B cell (primary cell): ENCODE data around the gene TGFBR1. TPM values are rescaled to one million over a fixed set of nuclear protein-coding genes. Genes with fewer than 3 reads are reported as not detected.

ENCODE experiments used
- ATAC-seq: fragments of 200-7000 bp; cut with Tn5 transposase; one replicate; pipeline ENCODE4 v1.10.0; 2021; ENCODE audit warnings: low read depth, mild to moderate bottlenecking, moderate number of reproducible peaks, moderate library complexity
- CTCF ChIA-PET: fragments of 350-600 bp; sonication (Branson Sonifier 250); formaldehyde crosslinking; loops from one replicate; lab custom pipeline; 2021; ENCODE audit warnings: antibody characterized with exemption, inconsistent platforms; lab: Charles Lee
- POLR2A ChIA-PET: fragments of 350-600 bp; sonication (Branson Sonifier 250); formaldehyde crosslinking; loops from one replicate; lab custom pipeline; 2021; ENCODE audit warnings: antibody characterized with exemption; lab: Charles Lee
- DNase-seq: peaks from one replicate; pipeline ENCODE4 v3.0.0; 2013
- H2AFZ ChIP-seq: 2 replicates; pipeline ENCODE4 v1.6.1; 2012; ENCODE audit warnings: mild to moderate bottlenecking, low read depth, low read length; ENCODE audit not compliant: insufficient read depth, poor library complexity, severe bottlenecking
- H3K27ac ChIP-seq, 2 donors: 1 replicate in 1 of 2; 2 replicates in 1 of 2; pipeline ENCODE4 v1.5.1; 2012 to 2013; ENCODE audit warnings: low read length in 2 of 2, mild to moderate bottlenecking in 2 of 2, moderate library complexity in 1 of 2
- H3K27me3 ChIP-seq, 4 experiments: fragments of 200-600 bp in 1 of 4; sonication (generic) in 1 of 4; replicated peaks in 1 of 4; 1 replicate in 2 of 4; 2 replicates in 2 of 4; pipeline versions ENCODE4 v1.6.1 to v1.7.0; 2013 to 2016; ENCODE audit warnings: low read length in 3 of 4, mild to moderate bottlenecking in 2 of 4, mixed read lengths in 1 of 4, moderate library complexity in 1 of 4; ENCODE audit not compliant: insufficient read depth in 4 of 4, control insufficient read depth in 3 of 4; ENCODE audit errors: control extremely low read depth in 1 of 4
- H3K36me3 ChIP-seq, 2 experiments: replicated peaks in 1 of 2; 1 replicate in 1 of 2; 2 replicates in 1 of 2; pipeline versions ENCODE4 v1.6.1 to v1.7.1; 2013; ENCODE audit warnings: low read length in 1 of 2; ENCODE audit not compliant: insufficient read depth in 2 of 2, control insufficient read depth in 1 of 2; ENCODE audit errors: control extremely low read depth in 1 of 2, extremely low read depth in 1 of 2
- H3K4me1 ChIP-seq, 2 donors: fragments of 200-600 bp in 1 of 2; sonication (generic) in 1 of 2; 1 replicate in 1 of 2; 2 replicates in 1 of 2; pipeline versions ENCODE4 v1.5.1 to v1.6.1; 2013 to 2017; ENCODE audit warnings: low read length in 2 of 2; ENCODE audit not compliant: control insufficient read depth in 2 of 2, insufficient read depth in 2 of 2
- H3K4me2 ChIP-seq: replicated peaks from 2 replicates; pipeline ENCODE3; 2012; ENCODE audit warnings: mild to moderate bottlenecking, low read depth, low read length; ENCODE audit not compliant: poor library complexity, severe bottlenecking
- H3K4me3 ChIP-seq, 5 experiments: fragments of 200-600 bp in 1 of 5; sonication (generic) in 1 of 5; 1 replicate in 3 of 5; 2 replicates in 2 of 5; pipeline versions ENCODE4 v1.5.1 to v1.7.0; 2011 to 2016; ENCODE audit warnings: low read length in 4 of 5, mild to moderate bottlenecking in 4 of 5, low read depth in 2 of 5, control low read depth in 1 of 5, moderate library complexity in 1 of 5; ENCODE audit not compliant: insufficient read depth in 1 of 5; ENCODE audit errors: control extremely low read depth in 1 of 5, extremely low read depth in 1 of 5
- H3K79me2 ChIP-seq: fragments of 200-600 bp; sonication (generic); one replicate; pipeline ENCODE4 v1.6.0; 2016; ENCODE audit warnings: low read length; ENCODE audit not compliant: control insufficient read depth, insufficient read depth
- H3K9ac ChIP-seq: fragments of 200-600 bp; sonication (generic); 2 replicates; pipeline ENCODE4 v1.6.1; 2017; ENCODE audit warnings: mild to moderate bottlenecking, low read length, moderate library complexity
- H3K9me3 ChIP-seq, 3 donors: one replicate each; pipeline versions ENCODE4 v1.6.1 to v1.7.1; 2013; ENCODE audit warnings: low read length in 2 of 3; ENCODE audit not compliant: control insufficient read depth in 2 of 3, insufficient read depth in 1 of 3; ENCODE audit errors: control extremely low read depth in 1 of 3
- H4K20me1 ChIP-seq: 2 replicates; pipeline ENCODE4 v1.6.0; 2012; ENCODE audit warnings: mild to moderate bottlenecking, low read length; ENCODE audit not compliant: insufficient read depth, control insufficient read depth, poor library complexity, severe bottlenecking
- H3K27ac Mint-ChIP-seq: one replicate; pipeline ENCODE4 v1.8.0; 2021; ENCODE audit warnings: mixed read lengths
- H3K27me3 Mint-ChIP-seq: one replicate; pipeline ENCODE4 v1.8.0; 2021; ENCODE audit warnings: mixed read lengths
- H3K4me1 Mint-ChIP-seq: one replicate; pipeline ENCODE4 v1.8.0; 2021; ENCODE audit warnings: mixed read lengths
- H3K4me3 Mint-ChIP-seq: one replicate; pipeline ENCODE4 v1.8.0; 2021; ENCODE audit warnings: mixed read lengths
- H3K9me3 Mint-ChIP-seq: one replicate; pipeline ENCODE4 v1.8.0; 2022; ENCODE audit warnings: mixed read lengths; ENCODE audit not compliant: insufficient read depth
- CTCF ChIP-seq: fragments of 200-600 bp; IDR thresholded peaks from one replicate; pipeline ENCODE4 v1.8.0; 2022; ENCODE audit warnings: antibody characterized with exemption, mild to moderate bottlenecking
- EZH2 ChIP-seq: IDR thresholded peaks from 2 replicates; pipeline ENCODE4 v1.6.1; 2012; ENCODE audit warnings: borderline replicate concordance, low read depth, mild to moderate bottlenecking, moderate library complexity, low read length; ENCODE audit not compliant: insufficient read depth, poor library complexity, severe bottlenecking
- WGBS: methylation state at CpG from one replicate; pipeline ENCODE4 v1.1.5; 2013; ENCODE audit warnings: missing lambda C conversion rate; ENCODE audit not compliant: insufficient coverage; 5-methylcytosine and 5-hydroxymethylcytosine counted together
- intact Hi-C: fragments of 100-400 bp; cut with micrococcal nuclease; formaldehyde crosslinking; loops from one replicate; pipeline ENCODE4 v1.10.0; 2022
- polyA plus RNA-seq: library from polyadenylated mRNA; depleted of rRNA; stranded (reverse); fragments of >200 nt; gene quantifications from 2 replicates; pipeline ENCODE4 v1.2.3, GENCODE V29; 2012
- total RNA-seq, 2 donors: library from RNA; stranded (reverse); fragments of 120-200 nt in 1 of 2; gene quantifications; 1 replicate in 1 of 2; 2 replicates in 1 of 2; pipeline versions ENCODE4 v1.2.3 to v1.2.4, GENCODE V29; 2013 to 2022

The TGFBR1 gene
- total and polyA plus RNA-seq, 2 donors (not counting 1 experiment from before 2014, with no cell fraction given) = 3.0 to 60.7 TPM

GRCh38 chr9:99169982-99170761, 65.3 kb downstream of the TGFBR1 start:
- H4K20me1 ChIP-seq = no peaks in the 10 kb centered on the region
- no peak for DNase-seq
- H3K4me3 Mint-ChIP-seq = no peak overlapping the region
- no peaks in the 10 kb centered on the region for H3K27me3 Mint-ChIP-seq
- H3K27ac Mint-ChIP-seq = no peak overlapping the region
- ChIA-PET POLR2A (no interaction called here), CTCF (interaction anchor here (1.2 kb wide), 1 partner anchor 15 kb away, joined by 4 read pairs; no protein-coding TSS in a partner anchor)
- no peak overlapping the region for H3K4me2 ChIP-seq
- H2AFZ ChIP-seq = no peak overlapping the region
- no peaks in the 10 kb centered on the region for H3K79me2 ChIP-seq
- no peaks in the 10 kb centered on the region for H3K9me3 Mint-ChIP-seq
- no peaks in the 10 kb centered on the region for H3K36me3 ChIP-seq
- no peaks in the 10 kb centered on the region for H3K9me3 ChIP-seq
- no peak overlapping the region for H3K27ac ChIP-seq
- ATAC-seq = no peak
- TF ChIP-seq CTCF (no peak), EZH2 (no peak)
- intact Hi-C loops = loop anchor here (10.0 kb wide), 2 partner anchors 55 to 1265 kb away; partner anchors contain the start of genes ALG2 and SEC61B
- peaks cover 35% of the 10 kb centered on the region for H3K4me1 Mint-ChIP-seq
- peaks cover 14 to 16% of the 10 kb centered on the region in 2 donors for H3K4me1 ChIP-seq
- H3K9ac ChIP-seq = no peak overlapping the region
- no peak overlapping the region for H3K4me3 ChIP-seq
- no peaks in the 10 kb centered on the region for H3K27me3 ChIP-seq
- WGBS = 82% methylated on average over 6 of the region's 10 CpGs
